Psoas muscle (tissue), 8 donors: ENCODE data around the gene SEC23IP. TPM values are rescaled to one million over a fixed set of nuclear protein-coding genes. Genes with fewer than 3 reads are reported as not detected.
A peak's percentile ranks its signal among the peaks of the same experiment; 100 is the strongest.

Experiments
- ATAC-seq, 4 donors: fragments of 200-7000 bp; cut with Tn5 transposase; one replicate each; pipeline ENCODE4 v1.9.1; 2020; ENCODE audit warnings: moderate library complexity in 3 of 4, mild to moderate bottlenecking in 2 of 4
- DNase-seq, 2 donors: peaks; one replicate each; pipeline ENCODE4 v3.0.0-alpha.2; 2020
- H3K27ac ChIP-seq: fragments of 200-600 bp; one replicate; pipeline ENCODE4 v1.8.0; 2022
- H3K27me3 ChIP-seq, 3 donors: fragments of 200-600 bp in 1 of 3; one replicate each; pipeline versions ENCODE4 v1.6.1 to v1.8.0; 2013 to 2022; ENCODE audit warnings: low read length in 2 of 3, mild to moderate bottlenecking in 2 of 3, moderate library complexity in 1 of 3; ENCODE audit not compliant: insufficient read depth in 3 of 3
- H3K36me3 ChIP-seq, 2 donors: fragments of 200-600 bp in 1 of 2; one replicate each; pipeline versions ENCODE4 v1.6.1 to v1.8.0; 2013 to 2022; ENCODE audit warnings: low read depth in 1 of 2, mild to moderate bottlenecking in 1 of 2, moderate library complexity in 1 of 2; ENCODE audit not compliant: insufficient read depth in 1 of 2
- H3K4me1 ChIP-seq: fragments of 200-600 bp; one replicate; pipeline ENCODE4 v1.8.0; 2022
- H3K4me3 ChIP-seq: fragments of 200-600 bp; one replicate; pipeline ENCODE4 v1.8.0; 2022; ENCODE audit warnings: mild to moderate bottlenecking
- H3K9me3 ChIP-seq: fragments of 200-600 bp; one replicate; pipeline ENCODE4 v1.8.0; 2022
- CTCF ChIP-seq: fragments of 200-600 bp; IDR thresholded peaks from one replicate; pipeline ENCODE4 v1.8.0; 2022; ENCODE audit warnings: antibody characterized with exemption
- WGBS, 3 donors: extraction: QIAGEN DNeasy Blood & Tissue Kit; methylation state at CpG; one replicate each; pipeline versions ENCODE4 v1.1.6 to v1.1.7; 2013; 5-methylcytosine and 5-hydroxymethylcytosine counted together
- intact Hi-C, 2 donors: fragments of 100-400 bp; cut with DNase I; formaldehyde crosslinking; loops; one replicate each; pipeline versions ENCODE4 v1.11.0 to v1.14.2; 2022
- long read RNA-seq, 2 donors: library from polyadenylated mRNA; unstranded; transcript quantifications; one replicate each; pipeline ENCODE4 v2.0.0, GENCODE V29; 2021
- polyA plus RNA-seq, 3 donors: library from polyadenylated mRNA; stranded (reverse); fragments of 200-250 nt; gene quantifications; one replicate each; pipeline ENCODE4 v1.2.3, GENCODE V29; 2013
- total RNA-seq, 4 donors: library from RNA; stranded (reverse); fragmentation: NEBNext Ultra II Directional in 2 of 4; extraction: Animal tissue kit (Norgen Biotek cat#: 25700) in 2 of 4; gene quantifications; one replicate each; pipeline versions ENCODE4 v1.2.1 to v1.2.4, GENCODE V29; 2021 to 2023
- donor health status: healthy with polysubstance abuse.
- donor health status: DM: no; HTN: no; CAD: no; lungs with moderate emphysema.
- donor health status: Bipolar disorder and iron deficiency.
- donor health status: healthy.
- donor health status: DM: yes; HTN: yes; CAD: no.
- donor health status: DM: no; HTN: no; CAD: no.
- donor health status: DM: no; HTN: no; CAD: no.
- donor health status: DM: yes; HTN: yes; CAD: no.

SEC23IP gene
- total RNA-seq (10 to 100 TPM; 27.3 to 49.7 (median 45.4) TPM), polyA plus RNA-seq (10 to 100 TPM in 2 of 3 donors, 1 to 10 TPM in 1; 6.5 to 20.4 (median 14.0) TPM)
- long read RNA-seq, donor 1, full-length matches to known transcripts = 12 of 34 reads
- long read RNA-seq, donor 1, partial matches to known transcripts = 8 of 34 reads
- long read RNA-seq, donor 1, other reads (novel, unspliced or antisense) = 14 of 34 reads
- long read RNA-seq, donor 2, full-length matches to known transcripts = 14 of 43 reads
- long read RNA-seq, donor 2, partial matches to known transcripts = 17 of 43 reads
- long read RNA-seq, donor 2, other reads (novel, unspliced or antisense) = 12 of 43 reads

GRCh38 chr10:119892188-119893065 lies at the start of gene SEC23IP:
Gene SEC23IP (plus strand): TSS chr10:119892730. CDS start chr10:119892783, 53 bp downstream.
- Histone ChIP-seq H3K27me3 (no peaks in the 10 kb centered on the region), H3K36me3 (peaks cover 0 to 18% of the 10 kb centered on the region in 2 donors), H3K4me1 (peaks cover 33% of the 10 kb centered on the region), H3K4me3 (peak within 1 kb of the TSS; percentile 84), H3K9me3 (no peaks in the 10 kb centered on the region), H3K27ac (peak within 1 kb of the TSS; percentile 88)
- no peak for TF ChIP-seq CTCF
- DNase-seq = peak; percentile 97 to 98
- intact Hi-C loops = loop anchor here (1.0 kb wide), 1 partner anchor 19 kb away; no protein-coding TSS in a partner anchor
- WGBS, 3 donors = 1% methylated on average over 56 to 61 of the region's 61 CpGs
- peak; percentile 99 to 100 (median 99) for ATAC-seq

- intact Hi-C loops = loop anchor here in 1 of 2 donors (10.0 kb wide), 1 partner anchor 791 kb away; no protein-coding TSS in a partner anchor
- 92 to 97% (median 97%) methylated on average over 1 of the region's 1 CpG for WGBS, 3 donors
- no peak for TF ChIP-seq CTCF
- no peaks in the 10 kb centered on the region for H3K9me3 ChIP-seq
- H3K36me3 ChIP-seq = peaks cover 22 to 99% of the 10 kb centered on the region in 2 donors
- H3K4me1 ChIP-seq = no peaks in the 10 kb centered on the region
- no peak overlapping the region for H3K4me3 ChIP-seq
- no peak for DNase-seq
- no peak for ATAC-seq
- H3K27me3 ChIP-seq = no peaks in the 10 kb centered on the region
- no peak overlapping the region for H3K27ac ChIP-seq
Observed at GRCh38 chr10:119845656-119846055, 46.9 kb upstream of the SEC23IP start.

DNA sequence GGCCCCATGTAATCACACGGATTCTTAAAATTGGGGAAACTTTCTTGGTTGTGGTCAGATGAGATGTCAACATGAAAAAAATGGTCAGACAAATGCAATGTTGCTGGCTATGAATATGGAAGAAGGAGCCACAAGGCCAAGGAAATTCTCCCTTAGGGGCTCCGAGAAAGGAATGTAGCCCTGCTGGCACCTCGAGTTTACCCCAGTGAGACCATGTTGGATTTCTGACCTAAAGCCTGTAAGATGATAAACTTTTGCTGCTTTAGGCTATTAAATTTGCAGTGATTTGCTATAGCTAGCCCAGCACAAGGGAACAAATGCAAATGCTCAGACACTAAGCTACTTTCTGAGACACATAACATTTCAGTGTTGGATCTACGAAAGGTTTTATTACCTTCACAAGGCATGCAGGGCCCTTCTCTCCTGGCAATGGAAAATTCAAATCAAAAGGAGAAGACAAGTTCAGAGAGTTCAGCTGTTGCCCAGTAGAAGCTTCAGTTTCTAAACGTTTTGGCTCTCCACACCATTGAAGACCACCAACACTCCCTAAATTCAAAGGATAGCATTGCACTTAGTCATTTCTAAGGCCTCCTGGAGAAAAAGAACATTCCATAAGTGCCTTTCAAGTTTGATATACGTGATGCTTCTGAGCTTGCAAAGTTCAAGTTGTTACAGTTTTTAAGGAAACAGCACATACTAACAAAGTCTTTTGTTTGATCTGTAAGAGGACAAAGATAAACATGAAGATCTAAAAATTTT lies 43.3 kb upstream of the SEC23IP start:
- no peaks in the 10 kb centered on the region for H3K9me3 ChIP-seq
- 61 to 72% (median 65%) methylated on average over 6 of the region's 6 CpGs for WGBS, 3 donors
- H3K27me3 ChIP-seq = no peaks in the 10 kb centered on the region
- no peak overlapping the region for H3K4me3 ChIP-seq
- intact Hi-C loops = loop anchor here in 1 of 2 donors (10.0 kb wide), 1 partner anchor 794 kb away; no protein-coding TSS in a partner anchor
- no peak overlapping the region for H3K27ac ChIP-seq
- H3K4me1 ChIP-seq = peaks cover 17% of the 10 kb centered on the region
- no peak for TF ChIP-seq CTCF
- H3K36me3 ChIP-seq = peaks cover 19 to 98% of the 10 kb centered on the region in 2 donors
- ATAC-seq (no peak), DNase-seq (no peak)

DNA sequence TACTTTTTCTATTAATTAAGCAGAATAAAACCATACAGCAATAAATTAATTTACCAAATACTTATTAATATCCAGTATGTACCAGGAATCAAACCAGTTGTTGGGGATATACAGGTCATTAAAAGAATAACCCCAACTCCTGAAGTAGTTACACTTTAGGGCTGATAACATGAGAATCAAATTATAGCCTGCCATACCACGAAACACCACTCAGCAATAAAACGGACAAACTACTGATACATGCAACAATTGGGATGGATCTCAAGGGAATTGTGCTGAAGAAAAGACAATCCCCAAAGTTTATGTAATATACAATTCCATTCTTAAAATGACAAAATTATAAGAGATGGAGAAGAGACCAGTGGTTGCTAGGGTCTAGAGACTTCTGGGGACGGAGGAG lies 42.6 kb upstream of the SEC23IP start:
- intact Hi-C loops = loop anchor here in 1 of 2 donors (10.0 kb wide), 1 partner anchor 795 kb away; no protein-coding TSS in a partner anchor
- WGBS, 3 donors = 87 to 90% (median 88%) methylated on average over 3 of the region's 3 CpGs
- ATAC-seq (no peak), DNase-seq (no peak)
- H3K4me1 ChIP-seq = peaks cover 17% of the 10 kb centered on the region
- no peak for TF ChIP-seq CTCF
- H3K4me3 ChIP-seq = no peak overlapping the region
- no peaks in the 10 kb centered on the region for H3K9me3 ChIP-seq
- no peak overlapping the region for H3K27ac ChIP-seq
- no peaks in the 10 kb centered on the region for H3K27me3 ChIP-seq
- H3K36me3 ChIP-seq = peaks cover 17 to 98% of the 10 kb centered on the region in 2 donors
